Esophagus squamous epithelium (tissue), 4 donors: Measurements from ENCODE around the gene SPDYE4.

Experiments used
- CTCF ChIP-seq, 6 experiments: fragments of 450-650 bp in 4 of 6; fragments of 200-600 bp in 2 of 6; sonication (generic) in 2 of 6; IDR thresholded peaks; one replicate each; pipeline ENCODE4 v1.5.1; 2016 to 2019; ENCODE audit warnings: antibody characterized with exemption in 6 of 6, mild to moderate bottlenecking in 4 of 6, moderate library complexity in 4 of 6
- POLR2A ChIP-seq, 4 donors: fragments of 450-650 bp; IDR thresholded peaks; one replicate each; pipeline ENCODE4 v1.6.1; 2017; ENCODE audit warnings: antibody characterized with exemption in 4 of 4, mild to moderate bottlenecking in 4 of 4, moderate library complexity in 3 of 4

- TF ChIP-seq CTCF (IDR thresholded peaks at IDR 0.05) (no peak), POLR2A (IDR thresholded peaks at IDR 0.05) (no peak)
Measured at GRCh38 chr17:8744086-8744785, 14.1 kb downstream of the SPDYE4 start.
